NCI-H345 treated with DMSO at 0.1 percent for 48 hours (cell line): ENCODE measurements around the gene COL2A1.

Experiments
- DNase-seq: peaks from one replicate; lab custom pipeline; 2025; ENCODE audit not compliant: unreplicated experiment; lab: John Stamatoyannopoulos, UW

Gene COL2A1

DNA sequence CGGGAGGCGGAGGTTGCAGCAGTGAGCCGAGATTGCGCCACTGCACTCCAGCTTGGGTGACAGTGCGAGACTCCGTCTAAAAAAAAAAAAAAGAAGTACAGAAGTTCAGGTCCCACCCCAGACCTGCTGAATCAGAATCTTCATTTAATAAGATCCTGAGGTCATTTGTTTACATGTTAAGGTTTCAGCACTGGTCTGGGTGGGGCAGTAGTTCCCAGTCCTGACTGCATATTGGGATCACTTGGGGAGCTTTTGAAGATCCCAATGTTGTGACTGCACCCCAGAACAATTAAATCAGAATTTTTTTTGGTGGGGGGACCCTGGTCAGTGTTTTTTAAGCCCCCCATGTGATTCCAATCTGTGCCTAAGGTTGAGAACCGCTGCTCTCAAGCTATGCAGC, 11.7 kb upstream of the COL2A1 start:
- DNase-seq = no peak

- DNase-seq = no peak
These were observed 10.9 kb upstream of the COL2A1 start for GRCh38 chr12:48015129-48015528.

DNA sequence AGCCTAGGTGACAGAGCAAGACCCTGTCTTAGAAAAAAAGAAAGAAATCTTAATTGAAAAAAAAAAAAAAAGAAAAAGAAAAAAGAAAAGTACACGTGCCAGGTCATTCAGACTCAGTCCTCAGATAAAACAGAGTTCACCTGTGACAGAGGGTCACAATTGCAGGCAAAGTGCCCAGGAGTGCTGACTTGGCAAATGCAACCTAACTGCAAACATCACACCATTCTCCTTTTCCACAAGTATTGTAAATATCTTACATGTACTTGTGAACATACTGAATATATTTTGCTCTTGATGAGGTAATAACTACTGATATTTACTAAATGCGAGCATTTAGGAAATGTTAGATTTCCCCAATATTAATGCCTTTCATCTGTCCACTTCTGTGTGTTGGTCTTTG, 9.0 kb upstream of the COL2A1 start:
- no peak for DNase-seq

DNA sequence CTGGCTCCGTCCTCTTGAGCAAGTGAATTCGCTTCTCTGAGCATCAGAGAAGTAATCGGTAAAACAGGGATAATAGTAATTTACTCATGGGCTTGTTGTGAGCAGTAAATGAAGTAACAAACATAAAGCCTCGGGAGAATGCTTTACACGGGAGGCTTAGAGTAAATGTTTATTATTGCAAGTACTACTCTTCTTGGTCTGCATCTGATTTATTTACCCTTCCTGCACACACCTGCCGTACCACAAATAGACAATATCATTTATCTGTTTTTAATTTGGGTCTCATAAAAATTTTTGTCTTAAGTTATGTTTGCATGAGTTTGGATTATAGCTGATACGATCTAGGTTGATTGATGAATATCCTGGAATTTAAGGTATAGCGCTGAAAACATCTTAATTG, 7.8 kb upstream of the COL2A1 start:
- DNase-seq = no peak

DNA sequence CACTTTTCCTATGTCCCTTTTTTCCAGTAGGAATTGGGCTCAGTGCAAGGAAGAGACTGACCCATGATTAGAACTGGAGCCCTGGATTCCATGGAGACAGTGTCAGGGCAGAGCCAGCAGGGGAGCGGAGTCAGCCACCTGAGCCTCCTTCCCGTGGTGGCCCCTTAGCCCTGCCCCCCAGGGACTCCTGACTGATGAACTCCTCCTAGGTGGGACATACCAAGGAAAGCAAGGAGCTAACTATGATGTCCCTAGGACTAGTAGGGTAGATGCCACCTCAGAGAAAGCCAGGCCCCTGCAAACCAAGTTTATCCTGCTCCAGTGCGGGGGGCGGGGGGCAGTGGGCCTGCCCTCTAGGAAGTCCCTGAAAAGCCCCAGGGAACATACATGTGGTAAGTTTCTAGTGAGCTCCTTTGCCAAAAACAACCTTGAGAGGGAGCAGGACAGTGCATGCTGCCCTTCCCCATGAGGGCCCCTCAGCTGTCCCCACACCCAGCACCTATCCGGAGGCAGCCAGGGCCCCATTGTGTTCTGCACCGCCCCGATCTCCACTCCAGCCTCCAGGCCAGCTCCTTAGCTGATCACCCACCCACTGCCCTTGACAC, 6.2 kb upstream of the COL2A1 start:
- no peak for DNase-seq

DNA sequence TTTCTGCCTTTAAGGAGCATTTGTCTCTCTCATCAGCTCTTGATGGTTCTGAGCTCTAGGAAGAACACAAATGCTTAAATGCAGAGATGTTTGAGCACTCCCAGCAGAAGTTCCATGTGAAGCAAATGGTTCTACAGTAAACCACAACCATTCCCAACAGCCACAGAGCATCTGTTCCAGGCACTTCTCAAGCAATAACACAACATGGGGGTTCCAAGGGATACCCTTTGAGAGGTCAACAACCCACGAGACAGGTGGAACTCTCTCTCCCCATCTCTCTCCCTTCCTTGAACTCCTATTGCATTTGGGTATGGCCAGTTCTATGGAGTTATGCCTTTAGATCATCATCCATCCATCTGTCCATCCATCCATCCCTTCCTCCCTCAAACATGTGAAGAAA, 5.2 kb upstream of the COL2A1 start:
- DNase-seq = no peak

- DNase-seq = no peak
These were observed 4.7 kb upstream of the COL2A1 start for GRCh38 chr12:48008950-48009349.

DNA sequence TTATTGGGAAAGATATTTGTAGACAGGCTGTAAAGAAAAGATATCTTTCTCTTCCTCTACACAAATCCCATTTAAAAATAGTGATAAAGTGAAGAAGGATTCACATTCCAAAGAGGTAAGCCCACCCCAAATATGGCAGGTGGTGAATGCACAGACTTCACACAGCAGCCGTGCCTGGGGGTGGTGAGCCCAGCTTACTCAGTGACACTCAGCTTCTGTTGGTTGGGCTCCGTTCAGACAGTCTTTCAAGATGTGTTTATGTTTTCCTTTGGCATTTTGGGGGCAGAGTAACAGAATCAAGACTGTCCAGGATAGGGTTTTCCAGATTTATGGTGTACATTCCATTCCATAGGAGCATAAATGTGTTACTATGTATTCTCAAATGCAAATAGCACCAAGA, 4.1 kb upstream of the COL2A1 start:
- DNase-seq = no peak

DNA sequence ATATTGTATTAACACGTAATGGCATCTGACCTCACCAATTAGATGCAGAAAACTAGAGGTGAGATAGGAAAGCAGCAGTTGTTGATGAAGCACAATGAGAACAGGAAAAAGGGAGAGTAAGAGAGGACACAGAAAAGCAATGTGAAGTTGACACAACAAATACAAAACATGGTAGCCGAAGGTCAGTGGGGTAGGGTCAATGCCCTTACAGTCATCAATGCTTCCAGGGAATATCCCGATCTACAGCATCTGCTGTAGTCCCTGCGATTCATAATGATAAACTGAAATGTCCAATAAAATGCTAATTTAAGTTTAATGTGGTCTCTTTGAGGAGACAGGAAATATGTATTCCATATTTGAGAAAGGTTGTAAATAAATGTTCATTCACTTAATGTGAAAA, 2.9 kb upstream of the COL2A1 start:
- no peak for DNase-seq

DNA sequence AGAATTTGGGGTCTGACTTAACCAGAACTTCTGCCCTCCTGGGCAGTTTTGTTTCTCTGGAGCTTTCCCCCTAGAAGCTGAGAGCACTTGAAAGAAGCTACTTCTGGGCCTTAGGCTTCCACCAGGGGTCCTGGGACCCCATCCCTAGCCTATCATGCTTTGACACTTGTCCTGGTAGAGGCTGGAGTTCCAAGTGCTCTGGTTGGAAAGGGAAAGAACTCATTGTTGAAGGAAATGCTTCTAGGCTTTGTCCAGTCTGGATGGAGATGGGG, 1.4 kb upstream of the COL2A1 start:
- no peak for DNase-seq

DNA sequence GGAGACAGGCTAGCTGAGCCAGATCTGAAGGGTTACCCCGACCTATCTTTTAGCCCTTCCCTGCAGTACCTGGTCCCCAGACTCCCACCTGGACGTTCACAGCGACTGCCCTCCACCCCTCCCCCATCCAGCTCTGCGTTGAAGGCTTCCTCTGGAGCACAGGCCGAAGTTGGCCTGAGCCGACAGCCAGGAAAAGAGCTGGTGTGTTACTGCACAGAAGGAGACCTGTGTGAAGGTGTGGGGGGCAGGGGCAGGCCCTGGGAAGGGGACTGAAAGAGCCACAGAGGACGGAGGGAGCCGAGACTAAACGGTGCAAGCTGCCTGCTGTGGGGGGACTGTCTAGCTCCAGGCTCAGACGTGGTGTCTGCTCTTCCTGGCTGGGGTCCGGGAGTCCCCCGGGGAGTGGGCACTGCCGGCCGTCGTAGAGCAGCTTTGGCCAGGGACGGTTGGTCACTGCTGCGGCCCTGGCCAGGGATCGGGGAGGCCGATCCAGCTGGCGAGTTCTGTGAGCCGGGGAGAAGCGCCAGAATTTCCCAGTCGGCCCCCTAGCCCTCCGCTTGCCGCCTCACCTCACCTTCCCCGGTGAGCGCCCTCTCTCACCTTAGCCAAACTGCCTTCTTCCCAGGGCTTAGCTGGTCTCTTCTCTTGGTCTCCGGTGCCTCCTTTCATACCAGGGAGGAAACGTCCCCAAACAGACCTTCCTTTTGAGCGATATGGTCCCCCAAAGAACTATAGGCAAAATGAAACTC, 899 bp upstream of the COL2A1 start:
- DNase-seq = no peak

DNA sequence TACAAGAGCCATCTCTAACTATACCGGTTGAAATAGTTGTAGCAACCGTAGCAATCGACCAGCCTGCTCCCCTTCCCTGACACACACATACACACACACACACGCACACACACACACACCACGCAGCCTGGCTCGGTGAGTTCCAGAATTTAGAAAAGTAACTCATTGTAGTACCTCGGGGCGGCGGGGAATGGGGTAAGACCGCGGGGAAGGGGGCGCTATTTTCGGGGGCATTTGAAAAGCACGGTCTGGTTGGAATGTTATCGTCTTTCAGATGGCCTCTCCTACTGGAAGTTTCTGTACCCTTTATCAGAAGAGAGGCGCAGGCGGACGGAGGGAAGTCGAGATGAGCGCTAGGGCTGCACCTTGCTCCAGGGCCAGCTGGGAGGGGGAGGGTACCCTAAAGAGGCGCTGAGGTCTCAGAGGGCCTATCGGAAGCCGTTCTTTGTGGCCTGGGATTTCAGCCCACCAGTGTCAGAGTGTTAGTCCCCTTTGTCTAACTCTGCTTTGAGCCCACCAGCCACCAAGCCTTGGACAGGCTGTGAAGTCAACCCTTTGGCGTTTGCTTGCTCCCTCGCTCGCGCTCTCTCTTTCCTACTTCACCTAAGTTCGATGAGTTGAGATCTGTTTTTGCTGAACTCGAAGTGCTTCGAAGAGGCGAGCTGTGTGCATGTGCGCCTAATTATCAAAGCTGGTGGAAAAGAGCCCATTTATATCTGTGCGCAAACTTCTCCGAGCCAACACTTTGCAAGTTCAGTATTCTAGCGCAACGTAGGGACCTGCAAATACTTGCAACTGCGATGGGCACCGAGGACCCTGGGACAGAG, 837 bp downstream of the COL2A1 start:
- DNase-seq = no peak

DNA sequence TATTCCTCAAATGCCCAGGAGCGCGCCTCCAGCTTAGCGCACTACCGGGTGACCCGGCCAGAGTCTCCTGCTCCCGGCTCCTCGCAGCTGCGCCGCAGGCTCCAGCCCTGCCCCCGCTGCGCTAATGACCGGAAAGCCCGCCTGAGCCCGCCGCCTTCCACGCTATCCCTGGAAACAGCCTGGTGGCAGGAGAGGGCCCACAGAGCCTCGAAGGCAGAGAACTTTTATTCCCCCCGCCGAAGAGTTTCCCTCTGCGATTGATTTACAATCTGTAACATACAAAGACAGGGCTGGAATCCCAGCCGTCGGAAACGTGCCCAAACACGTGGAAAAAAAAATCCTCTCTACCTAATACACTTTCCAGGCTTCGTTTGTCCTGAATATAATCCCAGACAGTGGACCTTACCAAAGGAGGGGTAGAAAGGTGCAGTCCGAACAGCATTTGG, 1.5 kb downstream of the COL2A1 start:
- DNase-seq = no peak

GRCh38 chr12:48002414-48002730, 1.9 kb downstream of the COL2A1 start:
- DNase-seq = no peak

GRCh38 chr12:48001505-48002413, 2.5 kb downstream of the COL2A1 start:
- DNase-seq = no peak

DNA sequence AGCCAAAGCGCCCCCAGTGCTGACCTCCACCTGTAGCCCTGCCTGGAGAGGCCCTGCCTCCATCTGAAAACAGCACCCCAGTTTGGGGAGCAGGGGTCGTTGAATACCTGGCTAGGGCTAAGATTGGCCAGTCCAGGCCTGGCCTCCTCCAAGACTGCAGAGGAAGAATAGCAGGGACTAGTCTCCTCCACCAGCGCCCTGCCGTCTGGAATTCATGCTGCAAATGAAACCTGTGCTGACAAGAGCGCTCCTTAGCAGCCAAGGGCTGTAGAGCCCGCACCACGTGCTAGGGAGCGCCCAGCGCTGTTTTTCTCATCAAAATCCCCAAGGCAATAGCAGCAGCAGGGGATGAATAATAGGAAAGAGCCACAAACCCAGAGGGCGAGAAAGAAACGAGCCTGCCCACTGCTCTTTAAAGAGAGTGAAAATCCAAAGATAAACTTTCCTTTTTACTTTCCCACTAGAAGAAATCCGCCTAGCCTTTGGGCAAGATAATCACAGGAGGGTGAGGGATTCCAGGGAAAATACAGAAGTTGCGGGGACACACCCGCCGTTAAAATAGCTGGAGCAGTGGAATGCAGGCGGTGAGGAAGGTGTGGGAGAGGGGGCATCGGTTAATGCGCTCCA, 3.3 kb downstream of the COL2A1 start:
- DNase-seq = no peak

GRCh38 chr12:47999816-48000215, 4.5 kb downstream of the COL2A1 start:
- DNase-seq = no peak

GRCh38 chr12:47997321-47997720, 7.0 kb downstream of the COL2A1 start:
- DNase-seq = no peak

GRCh38 chr12:47995981-47996401, 8.3 kb downstream of the COL2A1 start:
- DNase-seq = no peak

DNA sequence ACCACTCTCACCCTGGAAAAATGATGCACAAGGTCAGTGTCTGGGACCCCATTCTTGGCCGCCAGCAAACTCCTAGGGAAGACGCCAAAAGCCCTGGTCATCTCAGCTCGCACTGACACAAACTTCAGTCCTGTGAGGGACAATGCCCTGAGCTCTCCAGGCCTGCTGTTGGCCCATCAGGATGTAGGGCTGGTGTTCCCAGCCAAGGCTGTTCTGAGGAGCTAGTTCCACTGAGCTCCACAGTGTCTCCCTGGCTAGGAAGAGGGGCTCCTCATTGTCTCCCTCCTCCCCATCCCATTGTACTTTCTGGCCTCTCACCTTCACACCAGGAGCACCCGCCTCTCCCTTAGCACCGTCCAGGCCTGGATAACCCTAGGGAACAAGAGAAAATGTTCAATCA, 10.8 kb downstream of the COL2A1 start:
- DNase-seq = no peak

DNA sequence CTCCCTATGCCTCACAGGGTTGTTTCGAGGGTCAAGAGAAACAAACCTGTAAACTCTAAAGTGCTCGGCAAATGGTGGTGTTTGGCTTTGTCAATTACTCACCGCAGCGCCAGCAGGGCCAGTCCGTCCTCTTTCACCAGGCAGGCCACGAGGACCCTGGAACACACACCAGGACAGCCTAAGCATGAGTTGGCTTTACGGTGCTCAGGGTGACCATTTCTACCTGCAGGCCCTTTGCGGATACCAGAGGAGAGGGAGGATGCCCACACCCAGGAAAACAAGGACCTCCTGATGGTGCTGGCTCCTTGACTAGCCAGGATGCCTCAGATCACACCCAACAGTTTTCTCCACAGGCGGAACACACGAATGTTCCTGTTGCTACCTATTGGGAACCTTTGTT, 11.5 kb downstream of the COL2A1 start:
- DNase-seq = no peak
